ENCODE results near the gene PNMA3.

GRCh38 chrX:153064061-153064460, 7.8 kb downstream of the PNMA3 start:
- TF ChIP-seq CTCF (IDR thresholded peaks at IDR 0.05) = no peak
- no peak for TF ChIP-seq POLR2A (IDR thresholded peaks at IDR 0.05)

Measured in ovary (tissue), 3 donors.